HCT116 (cell line): ENCODE data around the gene PIP5KL1. TPM values are rescaled to one million over a fixed set of nuclear protein-coding genes. Genes with fewer than 3 reads are reported as not detected.

ENCODE experiments used
- ATAC-seq: fragments of 200-7000 bp; cut with Tn5 transposase; 2 replicates; pipeline ENCODE4 v1.9.1; 2020; ENCODE audit warnings: mild to moderate bottlenecking, moderate library complexity
- BruUV-seq: library from RNA; stranded (reverse); fragments of 400-500 nt; replicated peaks from 2 replicates; lab custom pipeline; 2021; lab: Mats Ljungman, UMichigan
- CTCF ChIA-PET: fragments of 300-600 bp; sonication (Branson Sonifier 250); formaldehyde crosslinking; loops from one replicate; lab custom pipeline; 2021; ENCODE audit warnings: antibody characterized with exemption; lab: Charles Lee
- POLR2A ChIA-PET: fragments of 300-600, 350-600 bp; sonication (Branson Sonifier 250); formaldehyde crosslinking; loops from one replicate; lab custom pipeline; 2021; ENCODE audit warnings: antibody characterized with exemption; lab: Charles Lee
- RAD21 ChIA-PET, 2 experiments: fragments of 300-600 bp; sonication (Branson Sonifier 250); formaldehyde crosslinking; loops; one replicate each; lab custom pipeline; 2023; ENCODE audit warnings: low total read pairs in 2 of 2; ENCODE audit not compliant: uncharacterized antibody in 2 of 2, unreplicated experiment in 2 of 2, low non-redundant PET in 1 of 2; lab: Charles Lee
- DNase-seq: peaks from one replicate; pipeline ENCODE4 v3.0.0-alpha.2; 2010; ENCODE audit warnings: low read depth, low spot score
- H2AFZ ChIP-seq: fragments of 200-600 bp; shearing (Covaris generic), sonication (generic); 2 replicates; pipeline ENCODE4 v1.6.1; 2017; ENCODE audit warnings: low read depth, mixed run types, mixed read lengths, antibody characterized with exemption, low read length; ENCODE audit not compliant: poor library complexity, severe bottlenecking
- H3K27ac ChIP-seq: 2 replicates; pipeline ENCODE4 v1.5.1; 2012; ENCODE audit warnings: low read depth, low read length
- H3K27me3 ChIP-seq: fragments of 200-600 bp; sonication (generic); 2 replicates; pipeline ENCODE4 v1.6.1; 2016; ENCODE audit warnings: mixed run types, low read length, mixed read lengths; ENCODE audit not compliant: insufficient read depth
- H3K36me3 ChIP-seq, 2 experiments: fragments of 200-500 bp in 1 of 2; fragments of 200-600 bp in 1 of 2; sonication (Bioruptor generic) in 1 of 2; sonication (generic) in 1 of 2; 2 replicates each; pipeline versions ENCODE4 v1.5.1 to v1.6.1; 2014 to 2016; ENCODE audit warnings: low read length in 2 of 2, inconsistent platforms in 1 of 2, mixed read lengths in 1 of 2, mixed run types in 1 of 2; ENCODE audit not compliant: insufficient read depth in 2 of 2, control insufficient read depth in 1 of 2
- H3K4me1 ChIP-seq, 2 experiments: fragments of 200-600 bp in 1 of 2; sonication (generic) in 1 of 2; 2 replicates each; pipeline versions ENCODE4 v1.5.1 to v1.6.1; 2012 to 2017; ENCODE audit warnings: low read length in 2 of 2, inconsistent platforms in 1 of 2, mild to moderate bottlenecking in 1 of 2, mixed read lengths in 1 of 2, mixed run types in 1 of 2, moderate library complexity in 1 of 2; ENCODE audit not compliant: insufficient read depth in 2 of 2, control insufficient read depth in 1 of 2
- H3K4me2 ChIP-seq: fragments of 200-600 bp; sonication (generic); 2 replicates; pipeline ENCODE4 v1.6.1; 2017; ENCODE audit warnings: mixed run types, low read length, mixed read lengths
- H3K4me3 ChIP-seq, 2 experiments: fragments of 200-600 bp in 1 of 2; sonication (generic) in 1 of 2; replicated peaks in 1 of 2; 2 replicates each; pipeline ENCODE4 v1.5.1; 2011 to 2016; ENCODE audit warnings: low read length in 2 of 2, control low read depth in 1 of 2, low read depth in 1 of 2, mild to moderate bottlenecking in 1 of 2, mixed read lengths in 1 of 2, mixed run types in 1 of 2
- H3K79me2 ChIP-seq: fragments of 200-600 bp; sonication (generic); 2 replicates; pipeline ENCODE4 v1.6.1; 2017; ENCODE audit warnings: mild to moderate bottlenecking, mixed run types, low read length, moderate library complexity, mixed read lengths; ENCODE audit not compliant: insufficient read depth
- H3K9ac ChIP-seq: fragments of 200-600 bp; sonication (generic); 2 replicates; pipeline ENCODE4 v1.6.1; 2016; ENCODE audit warnings: low read length, mixed read lengths
- H3K9me2 ChIP-seq: fragments of 200-600 bp; sonication (generic), shearing (Covaris generic); 2 replicates; pipeline ENCODE4 v1.6.1; 2017; ENCODE audit warnings: mixed run types, mild to moderate bottlenecking, moderate library complexity; ENCODE audit not compliant: insufficient read depth
- H3K9me3 ChIP-seq, 2 experiments: fragments of 200-500 bp in 1 of 2; fragments of 200-600 bp in 1 of 2; sonication (Bioruptor generic) in 1 of 2; sonication (generic) in 1 of 2; 2 replicates each; pipeline ENCODE4 v1.6.1; 2014 to 2017; ENCODE audit warnings: low read length in 2 of 2, mixed read lengths in 2 of 2, inconsistent platforms in 1 of 2, low read depth in 1 of 2, mild to moderate bottlenecking in 1 of 2, mixed run types in 1 of 2, moderate library complexity in 1 of 2; ENCODE audit not compliant: control insufficient read depth in 1 of 2, insufficient read depth in 1 of 2
- H4K20me1 ChIP-seq: fragments of 200-600 bp; sonication (generic), shearing (Covaris generic); 2 replicates; pipeline ENCODE4 v1.6.1; 2017; ENCODE audit warnings: mixed run types, mild to moderate bottlenecking, moderate library complexity; ENCODE audit not compliant: insufficient read depth
- CBX3 ChIP-seq: IDR thresholded peaks from 2 replicates; pipeline ENCODE4 v1.6.1; 2012; ENCODE audit warnings: low read depth
- CEBPB ChIP-seq: IDR thresholded peaks from 2 replicates; pipeline ENCODE4 v1.6.1; 2012; ENCODE audit warnings: low read depth
- EGR1 ChIP-seq: IDR thresholded peaks from 2 replicates; pipeline ENCODE4 v1.6.1; 2012; ENCODE audit warnings: low read depth
- ELF1 ChIP-seq: IDR thresholded peaks from 2 replicates; pipeline ENCODE4 v1.6.1; 2012; ENCODE audit warnings: low read depth, borderline replicate concordance
- EZH2 ChIP-seq: fragments of 200-600 bp; sonication (generic); IDR thresholded peaks from 2 replicates; pipeline ENCODE4 v1.6.1; 2017; ENCODE audit warnings: antibody characterized with exemption, mixed run types
- EZH2phosphoT487 ChIP-seq: fragments of 200-600 bp; IDR thresholded peaks from 2 replicates; pipeline ENCODE4 v1.6.1; 2018; ENCODE audit warnings: antibody characterized with exemption, borderline replicate concordance
- FOSL1 ChIP-seq: IDR thresholded peaks from 2 replicates; pipeline ENCODE4 v1.6.1; 2012; ENCODE audit warnings: low read depth
- JUND ChIP-seq: IDR thresholded peaks from 2 replicates; pipeline ENCODE4 v1.6.1; 2012
- RAD21 ChIP-seq: IDR thresholded peaks from 2 replicates; pipeline ENCODE4 v1.6.1; 2012; ENCODE audit warnings: low read depth, mild to moderate bottlenecking
- SIN3A ChIP-seq: IDR thresholded peaks from 2 replicates; pipeline ENCODE4 v1.6.1; 2012; ENCODE audit warnings: low read depth
- SP1 ChIP-seq: IDR thresholded peaks from 2 replicates; pipeline ENCODE4 v1.6.1; 2012; ENCODE audit warnings: low read depth
- SRF ChIP-seq: IDR thresholded peaks from 2 replicates; pipeline ENCODE4 v1.6.1; 2012; ENCODE audit warnings: low read depth
- TCF7L2 ChIP-seq: IDR thresholded peaks from 2 replicates; pipeline ENCODE4 v1.7.0; 2011; ENCODE audit warnings: borderline replicate concordance, inconsistent platforms; ENCODE audit not compliant: insufficient read depth, insufficient read length; ENCODE audit errors: extremely low read depth
- YY1 ChIP-seq: IDR thresholded peaks from 2 replicates; pipeline ENCODE4 v1.6.1; 2011; ENCODE audit warnings: low read length, low read depth, moderate library complexity, mild to moderate bottlenecking; ENCODE audit not compliant: insufficient replicate concordance; ENCODE audit errors: extremely low read depth
- ZBTB33 ChIP-seq: IDR thresholded peaks from 2 replicates; pipeline ENCODE4 v1.6.1; 2011; ENCODE audit warnings: mild to moderate bottlenecking, low read length, moderate library complexity; ENCODE audit not compliant: insufficient replicate concordance; ENCODE audit errors: extremely low read depth
- ZFX ChIP-seq: fragments of 450-650 bp; IDR thresholded peaks from 2 replicates; pipeline ENCODE4 v1.6.1; 2017
- ZNF274 ChIP-seq: fragments of 200-500 bp; sonication (Bioruptor generic); IDR thresholded peaks from 2 replicates; pipeline ENCODE4 v1.6.1; 2014; ENCODE audit warnings: mild to moderate bottlenecking, low read depth, low read length, inconsistent platforms
- intact Hi-C: fragments of 100-400 bp; cut with micrococcal nuclease; formaldehyde crosslinking; loops from 2 replicates; pipeline ENCODE4 v1.10.0; 2022
- total RNA-seq: library from RNA; stranded (reverse); gene quantifications from one replicate; pipeline ENCODE4 v1.2.1, GENCODE V29; 2021; ENCODE audit not compliant: unreplicated experiment
- TF ChIP-seq, protein P1 (sequence below): IDR thresholded peaks from 2 replicates; pipeline ENCODE4 v1.6.1; 2012
- TF ChIP-seq, protein P2 (sequence below), 3 experiments: fragments of 200-600 bp in 1 of 3; sonication (generic) in 1 of 3; IDR thresholded peaks in 2 of 3; conservative IDR thresholded peaks in 1 of 3; 2 replicates each; pipeline ENCODE4 v1.5.1; 2012 to 2017; ENCODE audit warnings: low read depth in 2 of 3, low read length in 2 of 3, antibody characterized with exemption in 1 of 3, borderline replicate concordance in 1 of 3, control low read depth in 1 of 3, mild to moderate bottlenecking in 1 of 3, mixed read lengths in 1 of 3, mixed run types in 1 of 3, moderate library complexity in 1 of 3; ENCODE audit not compliant: insufficient read depth in 1 of 3
- TF ChIP-seq, protein P3 (sequence below): IDR thresholded peaks from 2 replicates; pipeline ENCODE4 v1.6.1; 2012; ENCODE audit warnings: low read depth

PIP5KL1 gene
- total RNA-seq, 1 experiment from 2014 or later = 37.6 TPM

DNA sequence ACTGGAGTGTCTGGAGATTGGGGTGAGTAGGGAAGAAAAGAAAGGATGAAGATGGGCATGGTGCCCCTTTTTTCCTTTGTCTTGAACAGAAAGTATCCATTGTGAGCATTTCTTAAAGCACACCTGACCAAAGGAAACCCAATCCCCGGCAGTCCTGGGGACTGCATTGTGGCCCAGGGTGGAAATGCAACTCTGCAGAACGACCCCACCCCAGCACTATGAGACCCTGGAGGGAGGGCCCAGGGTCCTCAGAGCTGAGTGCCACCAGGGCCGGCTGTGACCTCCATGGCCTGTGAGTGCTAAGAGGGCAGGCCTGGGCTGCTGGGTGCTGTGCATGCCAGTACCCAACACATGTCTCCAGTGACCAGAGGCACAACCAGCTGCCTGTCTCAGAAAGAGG is 31.7 kb upstream of the PIP5KL1 start:
- no peak overlapping the region for H3K4me3 ChIP-seq
- no peak overlapping the region for H2AFZ ChIP-seq
- TF ChIP-seq SP1 (no peak), ZBTB33 (no peak), EZH2 (no peak), ZFX (no peak), ELF1 (no peak), EGR1 (no peak), CBX3 (no peak), TCF7L2 (no peak), CEBPB (no peak), SIN3A (no peak), FOSL1 (no peak), RAD21 (no peak), YY1 (no peak), SRF (no peak), EZH2phosphoT487 (no peak), ZNF274 (no peak), JUND (no peak)
- TF ChIP-seq, protein P1, sequence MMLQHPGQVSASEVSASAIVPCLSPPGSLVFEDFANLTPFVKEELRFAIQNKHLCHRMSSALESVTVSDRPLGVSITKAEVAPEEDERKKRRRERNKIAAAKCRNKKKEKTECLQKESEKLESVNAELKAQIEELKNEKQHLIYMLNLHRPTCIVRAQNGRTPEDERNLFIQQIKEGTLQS = no peak
- TF ChIP-seq, protein P2, sequence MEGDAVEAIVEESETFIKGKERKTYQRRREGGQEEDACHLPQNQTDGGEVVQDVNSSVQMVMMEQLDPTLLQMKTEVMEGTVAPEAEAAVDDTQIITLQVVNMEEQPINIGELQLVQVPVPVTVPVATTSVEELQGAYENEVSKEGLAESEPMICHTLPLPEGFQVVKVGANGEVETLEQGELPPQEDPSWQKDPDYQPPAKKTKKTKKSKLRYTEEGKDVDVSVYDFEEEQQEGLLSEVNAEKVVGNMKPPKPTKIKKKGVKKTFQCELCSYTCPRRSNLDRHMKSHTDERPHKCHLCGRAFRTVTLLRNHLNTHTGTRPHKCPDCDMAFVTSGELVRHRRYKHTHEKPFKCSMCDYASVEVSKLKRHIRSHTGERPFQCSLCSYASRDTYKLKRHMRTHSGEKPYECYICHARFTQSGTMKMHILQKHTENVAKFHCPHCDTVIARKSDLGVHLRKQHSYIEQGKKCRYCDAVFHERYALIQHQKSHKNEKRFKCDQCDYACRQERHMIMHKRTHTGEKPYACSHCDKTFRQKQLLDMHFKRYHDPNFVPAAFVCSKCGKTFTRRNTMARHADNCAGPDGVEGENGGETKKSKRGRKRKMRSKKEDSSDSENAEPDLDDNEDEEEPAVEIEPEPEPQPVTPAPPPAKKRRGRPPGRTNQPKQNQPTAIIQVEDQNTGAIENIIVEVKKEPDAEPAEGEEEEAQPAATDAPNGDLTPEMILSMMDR (IDR thresholded peaks at IDR 0.05 in 2 of 3, conservative IDR thresholded peaks at IDR 0.05 in 1 of 3; ENCODE audit: borderline replicate concordance in 1 of 3, insufficient read depth in 1 of 3, low read depth in 2 of 3, low read length in 2 of 3) = no peak
- TF ChIP-seq, protein P3, sequence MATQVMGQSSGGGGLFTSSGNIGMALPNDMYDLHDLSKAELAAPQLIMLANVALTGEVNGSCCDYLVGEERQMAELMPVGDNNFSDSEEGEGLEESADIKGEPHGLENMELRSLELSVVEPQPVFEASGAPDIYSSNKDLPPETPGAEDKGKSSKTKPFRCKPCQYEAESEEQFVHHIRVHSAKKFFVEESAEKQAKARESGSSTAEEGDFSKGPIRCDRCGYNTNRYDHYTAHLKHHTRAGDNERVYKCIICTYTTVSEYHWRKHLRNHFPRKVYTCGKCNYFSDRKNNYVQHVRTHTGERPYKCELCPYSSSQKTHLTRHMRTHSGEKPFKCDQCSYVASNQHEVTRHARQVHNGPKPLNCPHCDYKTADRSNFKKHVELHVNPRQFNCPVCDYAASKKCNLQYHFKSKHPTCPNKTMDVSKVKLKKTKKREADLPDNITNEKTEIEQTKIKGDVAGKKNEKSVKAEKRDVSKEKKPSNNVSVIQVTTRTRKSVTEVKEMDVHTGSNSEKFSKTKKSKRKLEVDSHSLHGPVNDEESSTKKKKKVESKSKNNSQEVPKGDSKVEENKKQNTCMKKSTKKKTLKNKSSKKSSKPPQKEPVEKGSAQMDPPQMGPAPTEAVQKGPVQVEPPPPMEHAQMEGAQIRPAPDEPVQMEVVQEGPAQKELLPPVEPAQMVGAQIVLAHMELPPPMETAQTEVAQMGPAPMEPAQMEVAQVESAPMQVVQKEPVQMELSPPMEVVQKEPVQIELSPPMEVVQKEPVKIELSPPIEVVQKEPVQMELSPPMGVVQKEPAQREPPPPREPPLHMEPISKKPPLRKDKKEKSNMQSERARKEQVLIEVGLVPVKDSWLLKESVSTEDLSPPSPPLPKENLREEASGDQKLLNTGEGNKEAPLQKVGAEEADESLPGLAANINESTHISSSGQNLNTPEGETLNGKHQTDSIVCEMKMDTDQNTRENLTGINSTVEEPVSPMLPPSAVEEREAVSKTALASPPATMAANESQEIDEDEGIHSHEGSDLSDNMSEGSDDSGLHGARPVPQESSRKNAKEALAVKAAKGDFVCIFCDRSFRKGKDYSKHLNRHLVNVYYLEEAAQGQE = no peak
- ChIA-PET POLR2A (no interaction called here), CTCF (interaction anchor here (1.1 kb wide), 1 partner anchor 19 kb away, joined by 3 read pairs; no protein-coding TSS in a partner anchor), RAD21 (no interaction called here)
- peaks cover 68 to 77% of the 10 kb centered on the region in 2 experiments for H3K4me1 ChIP-seq
- no peak overlapping the region for H3K4me2 ChIP-seq
- H3K27ac ChIP-seq = no peak overlapping the region; the same call in 1 of the 2 replicates
- ATAC-seq = no peak
- H3K36me3 ChIP-seq = no peaks in the 10 kb centered on the region
- no peaks in the 10 kb centered on the region for H3K27me3 ChIP-seq
- no peaks in the 10 kb centered on the region for H3K9me2 ChIP-seq
- H3K79me2 ChIP-seq = peaks cover 97% of the 10 kb centered on the region
- DNase-seq = no peak
- no peaks in the 10 kb centered on the region for H3K9me3 ChIP-seq
- intact Hi-C loops = no loop called here
- H3K9ac ChIP-seq = no peak overlapping the region
- BruUV-seq = no TSS peak
- no peaks in the 10 kb centered on the region for H4K20me1 ChIP-seq
